Suprapubic skin (tissue), 3 donors: ENCODE measurements around the gene TNIK.

ENCODE experiments used
- CTCF ChIP-seq, 2 donors: fragments of 200-600 bp in 1 of 2; fragments of 450-650 bp in 1 of 2; sonication (generic) in 1 of 2; IDR thresholded peaks; one replicate each; pipeline ENCODE4 v1.5.1; 2016 to 2019; ENCODE audit warnings: antibody characterized with exemption in 2 of 2, mild to moderate bottlenecking in 1 of 2, moderate library complexity in 1 of 2
- POLR2AphosphoS5 ChIP-seq, 3 donors: sonication (generic); formaldehyde crosslinking; IDR thresholded peaks; one replicate each; pipeline ENCODE4 v1.6.1; 2017; ENCODE audit warnings: antibody characterized with exemption in 3 of 3

GRCh38 chr3:171218069-171218468 is 242.1 kb downstream of the TNIK start:
- no peak for TF ChIP-seq CTCF (IDR thresholded peaks at IDR 0.05)
- no peak for TF ChIP-seq POLR2AphosphoS5 (IDR thresholded peaks at IDR 0.05)
